ENCODE data around the gene ACO2. TPM values are rescaled to one million over a fixed set of nuclear protein-coding genes. Genes with fewer than 3 reads are reported as not detected.

ACO2 gene
- polyA plus RNA-seq, 1 of the 3 experiments (the other 2 are of a cell fraction) = 47.0 TPM

DNA sequence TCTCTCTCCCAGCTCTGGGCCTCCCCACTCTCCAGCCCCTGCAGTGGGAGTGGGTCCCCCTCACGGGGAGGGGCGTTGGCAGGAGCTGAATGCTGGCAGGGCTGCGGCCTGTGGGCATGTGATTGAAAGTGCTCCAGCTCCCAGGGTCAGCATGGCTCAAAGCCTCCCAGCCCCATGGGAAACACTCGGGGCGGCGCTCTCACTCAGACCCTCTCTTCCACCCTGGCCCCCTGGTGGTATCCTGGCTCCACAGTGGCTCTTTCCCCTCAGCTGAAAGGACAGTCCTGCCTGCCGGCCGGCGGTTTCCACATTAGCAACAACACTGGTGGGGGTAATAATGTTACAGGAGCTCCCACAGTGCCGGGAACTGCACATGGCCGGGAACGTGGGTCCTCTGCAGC lies 39.9 kb downstream of the ACO2 start:
- H3F3A ChIP-seq (replicated peaks; ENCODE audit: insufficient read depth) = no peaks in the 10 kb centered on the region
- H3K4me1 ChIP-seq (ENCODE audit: control insufficient read depth in 1 of 2, insufficient read depth in 2 of 2, low read depth in 1 of 2, low read length in 1 of 2) = peaks cover 0 to 11% of the 10 kb centered on the region in 2 experiments; a peak in 2 of 4 replicates
- H3K9me2 ChIP-seq = no peaks in the 10 kb centered on the region
- no peak for DNase-seq
- H3K27ac ChIP-seq (ENCODE audit: low read depth in 2 of 2, low read length in 1 of 2) = no peak overlapping the region
- no peaks in the 10 kb centered on the region for H3K9me3 ChIP-seq
- TF ChIP-seq FOXM1 (IDR thresholded peaks at IDR 0.05; ENCODE audit: low read depth) (no peak), TCF12 (IDR thresholded peaks at IDR 0.05) (no peak), TAF1 (IDR thresholded peaks at IDR 0.05; ENCODE audit: borderline replicate concordance, low read depth, low read length) (no peak), RAD21 (IDR thresholded peaks at IDR 0.05; ENCODE audit: low read length) (no peak)
- TF ChIP-seq, protein P1, sequence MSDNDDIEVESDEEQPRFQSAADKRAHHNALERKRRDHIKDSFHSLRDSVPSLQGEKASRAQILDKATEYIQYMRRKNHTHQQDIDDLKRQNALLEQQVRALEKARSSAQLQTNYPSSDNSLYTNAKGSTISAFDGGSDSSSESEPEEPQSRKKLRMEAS (IDR thresholded peaks at IDR 0.05; ENCODE audit: low read depth) = no peak
- TF ChIP-seq, protein P2, sequence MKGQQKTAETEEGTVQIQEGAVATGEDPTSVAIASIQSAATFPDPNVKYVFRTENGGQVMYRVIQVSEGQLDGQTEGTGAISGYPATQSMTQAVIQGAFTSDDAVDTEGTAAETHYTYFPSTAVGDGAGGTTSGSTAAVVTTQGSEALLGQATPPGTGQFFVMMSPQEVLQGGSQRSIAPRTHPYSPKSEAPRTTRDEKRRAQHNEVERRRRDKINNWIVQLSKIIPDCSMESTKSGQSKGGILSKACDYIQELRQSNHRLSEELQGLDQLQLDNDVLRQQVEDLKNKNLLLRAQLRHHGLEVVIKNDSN (IDR thresholded peaks at IDR 0.05; ENCODE audit: borderline replicate concordance, low read depth) = no peak
- H4K20me1 ChIP-seq (ENCODE audit: insufficient read depth) = no peaks in the 10 kb centered on the region
- no peak overlapping the region for H3K4me3 ChIP-seq (ENCODE audit: low read depth in 2 of 2, low read length in 1 of 2)
- H3K4me2 ChIP-seq = no peak overlapping the region
- CTCF ChIA-PET = interaction anchor here (2.1 kb wide), 1 partner anchor 9 kb away, joined by 11 read pairs; no protein-coding TSS in a partner anchor
- H2AFZ ChIP-seq (ENCODE audit: low read depth) = no peak overlapping the region
- H3K79me2 ChIP-seq (ENCODE audit: insufficient read depth) = no peaks in the 10 kb centered on the region
- H3K36me3 ChIP-seq (replicated peaks in 1 of 2; ENCODE audit: control insufficient read depth in 1 of 2, insufficient read depth in 2 of 2, low read length in 1 of 2) = peaks cover 0 to 4% of the 10 kb centered on the region in 2 experiments
- POLR2A ChIA-PET = no interaction called here
- H3K27me3 ChIP-seq (ENCODE audit: insufficient read depth) = no peaks in the 10 kb centered on the region
- WGBS (ENCODE audit: low lambda C conversion rate) = 80% methylated on average over 1 of the region's 12 CpGs
- no peak overlapping the region for H3K9ac ChIP-seq

DNA sequence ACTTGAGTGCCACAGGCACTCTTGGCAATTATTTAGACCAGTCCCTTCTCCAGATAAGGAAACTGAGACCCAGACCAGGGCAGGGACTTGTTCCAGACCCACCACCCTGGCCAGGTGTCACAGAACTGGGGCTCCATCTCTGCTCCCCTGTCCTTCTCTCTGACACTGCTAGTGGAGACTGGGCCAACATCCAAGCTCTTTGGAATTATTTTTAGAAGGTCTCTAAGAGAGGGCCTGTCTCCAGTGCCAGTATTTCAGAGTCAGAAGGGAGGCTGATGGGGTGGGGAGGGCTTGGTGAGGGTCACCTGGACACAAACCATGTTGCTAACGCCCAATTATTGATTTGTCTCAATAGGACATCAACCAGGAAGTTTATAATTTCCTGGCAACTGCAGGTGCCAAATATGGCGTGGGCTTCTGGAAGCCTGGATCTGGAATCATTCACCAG lies 42.6 kb downstream of the ACO2 start:
- POLR2A ChIA-PET = no interaction called here
- no CpG with 5 or more reads among the region's 2 CpGs for WGBS (ENCODE audit: low lambda C conversion rate)

More for the DNA sequence above, 42.6 kb downstream of the ACO2 start:
- no peak overlapping the region for H3K27ac ChIP-seq (ENCODE audit: low read depth in 2 of 2, low read length in 1 of 2)
- no peak overlapping the region for H2AFZ ChIP-seq (ENCODE audit: low read depth)
- H4K20me1 ChIP-seq (ENCODE audit: insufficient read depth) = no peaks in the 10 kb centered on the region
- CTCF ChIA-PET = interaction anchor here (0.7 to 4.4 kb wide), 2 partner anchors 15 to 109 kb away, joined by 3 to 15 read pairs; no protein-coding TSS in a partner anchor
- no peaks in the 10 kb centered on the region for H3K9me2 ChIP-seq
- H3K27me3 ChIP-seq (ENCODE audit: insufficient read depth) = no peaks in the 10 kb centered on the region
- H3K4me2 ChIP-seq = no peak overlapping the region
- no peak for DNase-seq
- no peak overlapping the region for H3K9ac ChIP-seq
- no peak for TF ChIP-seq POLR2AphosphoS5 (IDR thresholded peaks at IDR 0.05; ENCODE audit: low read depth, low read length)
- TF ChIP-seq TEAD4 (IDR thresholded peaks at IDR 0.05; ENCODE audit: borderline replicate concordance, insufficient read depth) = no peak
- TF ChIP-seq CHD2 (IDR thresholded peaks at IDR 0.05; ENCODE audit: low read length, partially characterized antibody) = no peak
- TF ChIP-seq TAF1 (IDR thresholded peaks at IDR 0.05; ENCODE audit: borderline replicate concordance, low read depth, low read length) = no peak
- TF ChIP-seq, protein P3, sequence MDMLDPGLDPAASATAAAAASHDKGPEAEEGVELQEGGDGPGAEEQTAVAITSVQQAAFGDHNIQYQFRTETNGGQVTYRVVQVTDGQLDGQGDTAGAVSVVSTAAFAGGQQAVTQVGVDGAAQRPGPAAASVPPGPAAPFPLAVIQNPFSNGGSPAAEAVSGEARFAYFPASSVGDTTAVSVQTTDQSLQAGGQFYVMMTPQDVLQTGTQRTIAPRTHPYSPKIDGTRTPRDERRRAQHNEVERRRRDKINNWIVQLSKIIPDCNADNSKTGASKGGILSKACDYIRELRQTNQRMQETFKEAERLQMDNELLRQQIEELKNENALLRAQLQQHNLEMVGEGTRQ (IDR thresholded peaks at IDR 0.05; ENCODE audit: borderline replicate concordance, low read depth, low read length) = no peak
- TF ChIP-seq YY1 (IDR thresholded peaks at IDR 0.05; ENCODE audit: low read depth) = no peak
- TF ChIP-seq, protein P2 (IDR thresholded peaks at IDR 0.05; ENCODE audit: borderline replicate concordance, low read depth) = no peak
- TF ChIP-seq ELF1 (IDR thresholded peaks at IDR 0.05) = no peak
- TF ChIP-seq GATA2 (CRISPR knock-in tag; IDR thresholded peaks at IDR 0.05) = no peak
- no peak for TF ChIP-seq FOXJ3 (CRISPR knock-in tag; IDR thresholded peaks at IDR 0.05)
- TF ChIP-seq MXI1 (IDR thresholded peaks at IDR 0.05; ENCODE audit: low read depth, low read length) = no peak
- no peak for TF ChIP-seq JUND (IDR thresholded peaks at IDR 0.05)
- TF ChIP-seq RFX5 (IDR thresholded peaks at IDR 0.05; ENCODE audit: low read length) = no peak
- TF ChIP-seq RXRA (IDR thresholded peaks at IDR 0.05; ENCODE audit: borderline replicate concordance, low read depth) = no peak
- TF ChIP-seq FOXM1 (IDR thresholded peaks at IDR 0.05; ENCODE audit: low read depth) = no peak
- no peak for TF ChIP-seq RCOR1 (IDR thresholded peaks at IDR 0.05; ENCODE audit: low read length)
- H3K36me3 ChIP-seq (replicated peaks in 1 of 2; ENCODE audit: control insufficient read depth in 1 of 2, insufficient read depth in 2 of 2, low read length in 1 of 2) = peaks cover 0 to 9% of the 10 kb centered on the region in 2 experiments
- H3K79me2 ChIP-seq (ENCODE audit: insufficient read depth) = no peaks in the 10 kb centered on the region
- no peak overlapping the region for H3K4me3 ChIP-seq (ENCODE audit: low read depth in 2 of 2, low read length in 1 of 2)
- H3K9me3 ChIP-seq = no peaks in the 10 kb centered on the region
- peaks cover 0 to 11% of the 10 kb centered on the region in 2 experiments; a peak in 2 of 4 replicates for H3K4me1 ChIP-seq (ENCODE audit: control insufficient read depth in 1 of 2, insufficient read depth in 2 of 2, low read depth in 1 of 2, low read length in 1 of 2)
- H3F3A ChIP-seq (replicated peaks; ENCODE audit: insufficient read depth) = no peaks in the 10 kb centered on the region
